Stimulated activated CD4-positive, alpha-beta T cell treated with anti-CD3 and anti-CD28 coated beads, Interleukin-4, amount 100 ng/mL, for 24 hours (primary cell): ENCODE data around the gene RIOK3.
"Not testable (repeated sequence)": the region's sequence is repeated elsewhere in the genome, so short reads cannot be mapped to it uniquely, and the experiment has no call there.

Source experiments
- DNase-seq: peaks from one replicate; pipeline ENCODE4 v3.0.0-alpha.2; 2020

RIOK3 gene, protein sequence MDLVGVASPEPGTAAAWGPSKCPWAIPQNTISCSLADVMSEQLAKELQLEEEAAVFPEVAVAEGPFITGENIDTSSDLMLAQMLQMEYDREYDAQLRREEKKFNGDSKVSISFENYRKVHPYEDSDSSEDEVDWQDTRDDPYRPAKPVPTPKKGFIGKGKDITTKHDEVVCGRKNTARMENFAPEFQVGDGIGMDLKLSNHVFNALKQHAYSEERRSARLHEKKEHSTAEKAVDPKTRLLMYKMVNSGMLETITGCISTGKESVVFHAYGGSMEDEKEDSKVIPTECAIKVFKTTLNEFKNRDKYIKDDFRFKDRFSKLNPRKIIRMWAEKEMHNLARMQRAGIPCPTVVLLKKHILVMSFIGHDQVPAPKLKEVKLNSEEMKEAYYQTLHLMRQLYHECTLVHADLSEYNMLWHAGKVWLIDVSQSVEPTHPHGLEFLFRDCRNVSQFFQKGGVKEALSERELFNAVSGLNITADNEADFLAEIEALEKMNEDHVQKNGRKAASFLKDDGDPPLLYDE

DNA sequence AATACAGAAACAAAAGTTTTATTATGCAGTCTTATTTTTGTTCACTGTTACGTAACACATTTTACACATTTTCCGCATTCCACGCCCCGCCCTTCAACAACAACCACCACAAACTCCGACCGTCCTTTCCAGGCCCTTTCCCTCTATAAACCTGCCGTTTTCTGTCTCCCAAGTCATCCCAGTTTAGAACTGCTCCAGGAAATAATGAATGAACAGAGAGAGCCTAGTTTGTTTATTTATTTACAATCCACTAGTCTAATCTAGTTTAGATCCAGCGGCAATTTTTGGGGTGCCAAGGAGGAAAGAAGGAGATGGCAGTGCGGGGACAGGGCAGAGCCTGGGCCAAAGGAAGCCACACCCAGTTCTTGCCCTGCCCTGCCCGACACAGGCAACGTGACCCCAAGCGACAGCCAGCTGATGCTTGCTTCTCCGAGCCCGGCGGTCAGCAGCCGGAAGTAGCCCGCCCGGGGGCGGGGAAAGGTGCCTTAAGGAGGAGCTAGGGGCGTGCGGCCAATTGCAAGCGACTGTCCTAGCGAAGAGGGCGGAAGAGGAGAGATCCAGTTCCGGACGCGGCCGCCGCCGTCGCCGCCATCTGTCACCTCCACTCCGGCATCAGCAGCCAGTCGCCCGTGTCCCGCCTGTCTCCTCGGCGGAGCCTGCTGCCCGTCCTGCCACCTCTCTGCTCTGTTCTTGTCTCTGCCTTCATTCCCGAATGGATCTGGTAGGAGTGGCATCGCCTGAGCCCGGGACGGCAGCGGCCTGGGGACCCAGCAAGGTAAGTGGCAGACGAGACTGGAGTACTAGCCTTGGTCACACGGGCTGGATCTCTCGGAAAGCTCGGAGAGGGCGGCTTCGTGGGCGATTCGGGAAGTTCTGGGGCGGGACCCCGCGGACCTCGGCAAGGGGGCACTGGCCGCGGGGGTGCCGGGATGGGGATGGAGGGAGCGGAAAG, at the start of gene RIOK3:
Gene RIOK3 (plus strand): TSS at position 560 of the 952 bp plus-strand sequence. CDS start 153 bp downstream, at position 713.
- DNase-seq: peak; percentile 92

DNA sequence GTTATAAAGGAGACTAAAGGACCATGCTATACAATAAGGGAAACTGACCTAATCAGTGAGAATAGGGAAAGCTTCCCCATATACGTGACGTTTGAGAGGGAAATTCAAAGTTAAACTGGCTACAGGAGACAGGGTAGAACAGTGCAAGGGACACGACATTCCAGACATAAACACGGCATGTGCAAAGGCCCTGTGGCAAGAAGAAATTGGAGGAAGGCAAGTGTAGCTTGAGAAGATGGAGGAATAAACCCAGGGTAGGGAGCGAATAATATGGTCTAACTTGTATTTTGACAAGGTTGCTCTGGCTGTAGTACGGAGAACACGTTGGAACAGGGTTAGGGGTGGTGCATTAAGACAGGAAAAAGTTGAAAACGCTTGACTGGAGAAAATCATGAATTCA, 49.8 kb upstream of the RIOK3 start:
- DNase-seq: no peak

DNA sequence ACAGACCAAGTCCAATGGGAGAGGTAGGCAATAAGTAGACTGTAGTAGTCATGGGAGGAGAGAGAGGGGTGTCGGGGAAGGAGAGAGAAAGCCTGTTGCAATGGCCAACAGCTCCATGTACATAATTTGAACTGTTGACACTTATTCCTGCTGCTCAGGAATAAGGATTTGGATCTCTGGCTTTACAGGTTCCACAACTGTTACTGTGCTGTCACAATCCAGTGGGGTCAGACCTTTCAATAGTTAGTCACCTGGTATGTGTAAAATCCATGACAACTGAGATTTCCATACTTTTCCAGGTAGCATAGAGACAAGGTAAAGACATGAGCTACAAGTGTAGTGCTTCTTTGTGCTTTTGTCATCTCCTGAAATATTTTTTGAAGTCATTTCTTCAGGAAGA, 47.5 kb upstream of the RIOK3 start:
- no peak for DNase-seq

DNA sequence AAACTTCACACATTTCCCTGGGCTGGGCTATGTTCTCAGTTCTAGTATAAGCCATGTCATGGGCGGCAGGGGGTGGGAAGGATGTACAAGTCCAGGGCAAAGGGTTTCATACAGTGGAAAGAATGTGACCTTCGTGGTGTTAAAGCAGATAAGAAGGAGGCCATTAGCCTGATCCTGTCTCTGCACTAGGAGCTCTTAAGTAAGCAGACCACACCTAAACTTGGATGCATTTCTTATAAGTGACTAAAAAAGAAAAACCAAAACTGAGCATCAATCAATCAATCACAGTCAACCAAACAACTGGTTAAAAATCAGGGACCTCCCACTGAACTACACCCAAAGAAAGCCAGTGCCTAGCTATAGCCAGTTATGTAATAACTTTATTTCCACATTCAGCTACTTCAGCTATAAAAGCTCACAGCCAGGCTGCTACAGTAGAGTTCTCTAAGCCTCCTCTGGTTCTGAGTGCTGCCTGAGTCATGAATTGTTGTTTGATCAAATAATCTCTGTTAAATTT, 46.8 kb upstream of the RIOK3 start:
- no peak for DNase-seq

DNA sequence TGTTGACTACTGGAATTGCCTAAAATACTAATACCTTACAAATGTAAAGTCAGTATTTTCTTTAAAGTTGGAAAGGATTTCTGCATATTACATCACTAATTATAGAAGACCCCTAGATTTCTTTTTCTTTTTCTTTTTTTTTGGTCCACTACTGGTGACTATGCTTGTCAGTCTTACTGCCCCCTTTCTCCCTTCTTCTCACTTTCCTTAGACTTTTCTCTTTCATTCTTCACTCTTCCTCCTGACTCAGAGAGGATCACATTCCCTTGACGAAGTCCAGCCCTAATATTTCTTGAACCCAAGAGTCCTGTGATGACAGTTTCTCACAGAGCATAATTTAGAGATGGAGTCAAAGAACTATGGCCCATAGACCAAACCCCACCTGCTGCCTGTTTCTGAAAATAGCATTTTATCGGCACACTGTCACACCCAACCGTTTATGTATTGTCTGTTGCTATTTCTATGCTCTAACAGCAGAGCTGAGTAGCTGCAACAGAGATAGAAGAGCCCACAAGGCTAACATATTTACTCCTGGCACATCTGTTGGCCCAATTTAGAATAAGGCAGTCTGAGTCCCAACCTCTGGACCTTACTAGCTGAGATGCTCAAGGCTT, 40.6 kb upstream of the RIOK3 start:
- DNase-seq: no peak

DNA sequence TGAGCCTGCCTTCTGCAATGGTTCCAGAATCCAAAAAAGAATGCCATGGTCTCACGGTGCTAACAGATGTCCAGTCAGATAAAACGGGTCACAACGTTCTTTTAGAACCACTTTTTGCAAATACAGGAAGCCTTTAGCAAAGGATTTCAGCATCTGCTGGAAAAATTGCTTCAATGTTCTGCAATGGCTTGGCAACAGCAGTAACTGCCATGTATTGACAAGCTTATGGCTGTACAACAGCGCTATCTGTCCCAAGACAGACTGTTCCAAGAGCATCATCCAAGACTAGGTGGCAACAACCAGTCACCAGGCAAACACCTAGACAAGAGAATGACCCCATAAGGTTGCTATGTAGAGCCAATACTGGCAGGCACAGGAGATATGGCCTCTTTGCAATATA, 37.6 kb upstream of the RIOK3 start:
- DNase-seq: no peak

DNA sequence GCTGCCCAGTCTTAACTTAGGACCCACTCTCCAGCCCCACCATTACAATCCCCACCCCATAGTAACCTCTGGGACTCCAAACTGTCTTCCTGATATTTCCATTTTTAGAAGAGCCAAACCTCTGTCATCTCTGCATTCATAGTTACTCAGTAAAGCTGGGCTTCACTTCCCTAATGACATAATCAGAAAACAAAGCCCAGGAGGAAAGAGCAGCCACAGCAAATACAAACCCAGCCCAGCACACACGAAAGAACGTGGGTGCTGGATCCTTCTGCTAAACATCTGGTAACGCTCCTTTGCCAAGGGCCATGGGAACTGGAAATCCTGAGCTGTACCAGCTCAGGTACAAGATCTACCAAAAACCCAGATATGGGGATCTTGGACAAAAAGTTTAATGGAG, 36.8 kb upstream of the RIOK3 start:
- no peak for DNase-seq

DNA sequence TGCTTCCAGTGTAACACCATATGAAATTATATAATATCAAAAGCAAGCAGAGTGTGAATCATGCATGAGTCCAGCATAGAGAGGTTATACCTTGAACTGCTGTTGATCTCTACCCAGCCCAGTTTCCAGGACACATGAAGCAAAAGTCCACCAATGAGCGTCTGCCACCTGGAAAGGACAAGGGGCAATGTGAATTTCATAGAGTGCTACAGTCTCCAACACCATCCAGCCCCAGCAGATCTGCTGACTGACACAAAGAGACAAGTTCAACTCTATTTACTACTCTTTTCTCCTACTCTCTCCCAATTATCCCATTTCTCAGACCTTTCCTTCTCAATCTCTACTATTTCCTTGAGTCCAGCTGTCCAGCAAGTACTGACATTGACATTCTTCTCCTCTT, 31.8 kb upstream of the RIOK3 start:
- no peak for DNase-seq

DNA sequence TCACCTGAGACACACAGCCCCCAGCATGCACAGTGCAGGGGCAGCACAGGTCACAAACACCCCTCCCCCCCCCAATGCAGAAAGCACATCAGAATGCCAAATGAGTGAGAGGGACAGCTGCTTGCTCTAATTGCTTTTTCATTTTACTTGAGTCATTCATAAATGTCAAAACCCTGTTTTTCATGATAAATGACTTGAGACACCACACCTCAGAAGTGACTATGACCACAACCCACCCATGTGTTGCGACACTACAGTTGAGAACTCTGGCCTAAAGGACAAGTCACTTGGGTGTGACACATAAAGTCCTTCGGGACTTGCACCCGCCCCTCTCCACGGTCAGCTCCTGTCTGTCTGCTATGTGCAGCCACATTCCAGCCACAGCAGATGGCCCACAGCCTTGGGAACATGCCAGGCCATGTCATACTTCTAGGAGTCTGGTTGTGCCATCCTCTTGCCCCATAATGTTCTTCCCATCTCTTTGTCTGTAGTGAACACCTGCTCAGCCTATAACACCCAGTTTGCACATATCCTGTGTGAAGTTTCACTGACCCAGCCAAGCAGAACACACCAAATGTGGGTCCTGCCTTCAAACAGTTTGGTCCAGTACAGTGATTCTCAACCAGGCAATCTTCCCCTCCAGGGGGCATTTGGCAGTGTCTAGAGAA, 30.2 kb upstream of the RIOK3 start:
- DNase-seq: no peak

DNA sequence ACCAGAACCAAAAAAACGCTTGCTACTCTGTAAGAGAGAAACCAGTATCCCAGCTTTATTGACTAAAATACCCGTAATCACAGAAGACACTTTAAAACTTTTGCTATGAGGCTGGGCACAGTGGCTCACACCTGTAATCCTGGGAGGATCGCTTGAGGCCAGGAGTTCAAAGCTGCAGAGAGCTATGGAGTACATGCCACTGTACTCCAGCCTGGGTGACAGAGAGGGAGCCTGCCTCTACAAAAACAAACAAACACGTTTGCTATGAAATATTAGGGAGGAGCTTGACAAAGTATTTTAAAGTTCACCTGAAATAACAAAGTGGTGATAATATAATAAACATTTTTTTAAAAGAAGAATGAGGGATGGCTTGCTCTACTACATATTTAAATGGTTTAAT, 28.5 kb upstream of the RIOK3 start:
- no peak for DNase-seq

DNA sequence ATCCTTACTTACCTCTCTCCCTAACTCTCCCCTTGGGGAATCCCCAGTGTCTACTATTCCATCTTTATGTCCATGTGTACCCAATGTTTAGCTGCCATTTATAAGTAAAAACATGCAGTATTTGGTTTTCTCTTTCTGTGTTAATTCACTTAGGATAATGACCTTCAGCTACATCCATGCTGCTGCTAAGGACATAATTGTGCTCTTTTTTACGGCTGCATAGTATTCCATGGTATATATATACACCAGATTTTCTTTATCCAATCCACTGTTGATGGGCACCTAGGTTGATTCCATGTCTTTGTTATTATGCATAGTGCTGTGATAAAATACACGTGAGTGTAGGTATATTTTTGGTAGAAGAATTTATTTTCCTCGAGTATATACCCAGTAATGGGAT, 24.3 kb upstream of the RIOK3 start:
- DNase-seq: no peak

DNA sequence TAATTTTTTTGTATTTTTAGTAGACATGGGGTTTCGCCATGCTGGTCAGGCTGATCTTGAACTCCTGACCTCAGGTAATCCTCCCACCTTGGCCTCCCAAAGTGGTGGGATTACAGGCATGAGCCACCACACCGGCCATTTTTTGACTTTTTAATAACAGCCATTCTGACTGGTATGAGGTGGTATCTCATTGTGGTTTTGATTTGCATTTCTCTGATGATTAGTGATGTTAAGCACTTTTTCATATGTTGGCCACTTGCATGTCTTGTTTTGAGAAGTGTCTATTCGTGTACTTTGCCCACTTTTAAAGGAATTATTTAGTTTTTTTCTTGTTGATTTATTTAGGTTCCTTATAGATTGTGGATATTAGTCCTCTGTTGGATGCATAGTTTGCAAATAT, 23.5 kb upstream of the RIOK3 start:
- DNase-seq: not testable (repeated sequence)

DNA sequence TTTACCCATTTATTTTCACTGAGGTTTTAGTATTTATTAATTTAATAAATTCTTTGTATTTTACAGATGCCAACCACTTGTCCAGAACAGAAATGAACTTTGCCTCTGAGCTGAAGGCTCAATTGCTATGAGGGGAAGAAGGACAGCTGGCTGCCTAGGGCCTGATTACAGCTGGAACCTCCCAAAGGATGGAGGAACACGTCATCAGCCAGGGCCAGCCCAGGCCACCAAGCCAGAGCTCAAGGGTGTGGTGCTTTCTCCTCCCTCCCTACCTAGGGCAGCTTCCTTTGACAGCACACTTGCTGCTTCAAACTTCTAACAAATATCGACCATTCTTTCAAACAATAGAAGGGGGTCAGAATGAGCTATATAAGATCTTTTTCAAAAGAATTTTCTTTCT, 19.7 kb upstream of the RIOK3 start:
- no peak for DNase-seq

DNA sequence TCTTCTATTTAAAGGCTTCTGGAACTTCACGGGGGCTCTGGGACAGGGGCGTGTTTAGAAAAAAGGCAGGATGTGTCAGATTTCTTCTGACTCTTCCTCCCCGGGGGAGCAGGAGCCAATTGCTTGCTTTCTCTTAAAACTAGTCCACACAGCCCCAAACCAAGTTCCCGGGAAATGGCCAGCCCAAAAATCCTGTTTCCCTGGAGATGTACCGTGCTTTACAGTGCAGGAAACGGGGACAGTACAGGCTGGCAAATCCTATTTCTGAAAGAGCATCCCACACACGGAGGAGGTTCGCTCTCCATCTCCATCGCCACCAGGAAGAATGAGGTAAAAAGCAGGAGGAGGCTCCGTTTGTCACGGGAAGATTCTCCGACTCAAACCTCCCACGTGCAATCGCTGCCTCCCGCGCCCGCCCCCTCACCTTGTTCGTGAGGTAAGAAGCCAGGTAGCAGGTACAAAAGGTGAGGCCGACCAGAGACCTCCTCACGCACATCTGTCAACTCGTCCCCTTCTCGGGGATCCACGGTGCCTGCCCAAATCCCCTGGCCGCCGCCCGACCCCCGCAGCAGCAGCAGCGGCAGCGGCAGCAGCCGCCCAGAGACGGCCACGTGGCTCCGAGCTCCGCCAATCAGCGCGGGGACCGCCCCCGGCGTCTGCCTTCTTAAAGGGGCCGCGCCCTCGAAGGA, 15.6 kb upstream of the RIOK3 start:
- DNase-seq: peak; percentile 83

DNA sequence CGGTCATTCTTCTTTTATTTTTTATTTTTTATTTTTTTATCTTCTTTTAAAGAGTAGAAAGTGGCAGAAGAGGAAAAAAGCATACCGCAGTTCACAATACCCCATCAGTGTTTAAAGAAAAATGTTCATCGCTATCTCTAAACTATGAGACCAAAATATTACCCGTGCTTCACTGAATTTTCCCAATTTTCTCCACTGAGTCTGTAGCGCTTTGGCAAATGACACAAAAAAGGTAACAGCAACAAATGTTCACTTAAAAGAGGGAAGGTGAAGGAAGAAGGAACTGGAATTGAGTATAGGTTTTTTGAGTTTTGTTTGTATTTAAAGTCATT, 15.1 kb upstream of the RIOK3 start:
- DNase-seq: no peak

DNA sequence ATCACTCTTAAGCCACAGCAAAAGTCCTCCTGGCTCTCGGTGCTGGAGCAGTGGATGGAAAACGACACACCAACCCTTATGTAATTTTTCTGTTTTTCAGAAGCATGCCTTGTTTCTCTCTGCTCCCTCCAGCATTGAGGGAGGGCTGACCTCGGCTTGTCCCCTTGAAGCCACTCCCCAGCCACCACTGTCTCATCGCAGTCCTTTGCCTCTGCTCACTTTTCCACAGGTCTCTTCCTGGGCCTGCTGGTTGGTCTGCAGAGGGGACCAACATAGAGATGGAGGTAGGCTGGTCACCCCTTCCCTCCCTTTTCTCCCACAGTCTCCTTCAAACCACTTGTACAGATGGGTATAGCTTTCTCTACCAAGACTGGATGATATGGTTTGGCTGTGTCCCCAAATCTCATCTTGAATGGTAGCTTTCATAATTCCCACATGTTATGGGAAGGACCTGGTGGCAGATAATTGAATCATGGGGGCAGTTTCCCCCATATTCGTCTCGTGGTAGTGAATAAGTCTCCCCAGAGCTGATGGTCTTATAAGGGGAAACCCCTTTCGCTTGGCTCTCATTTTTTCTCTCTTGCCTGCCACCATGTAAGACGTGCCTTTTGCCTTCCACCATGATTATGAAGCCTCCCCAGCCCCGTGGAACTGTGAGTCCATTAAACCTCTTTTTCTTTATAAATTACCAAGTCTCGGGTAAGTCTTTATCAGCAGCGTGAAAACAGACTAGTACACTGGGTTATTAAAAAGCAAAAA, 14.3 kb upstream of the RIOK3 start:
- no peak for DNase-seq

DNA sequence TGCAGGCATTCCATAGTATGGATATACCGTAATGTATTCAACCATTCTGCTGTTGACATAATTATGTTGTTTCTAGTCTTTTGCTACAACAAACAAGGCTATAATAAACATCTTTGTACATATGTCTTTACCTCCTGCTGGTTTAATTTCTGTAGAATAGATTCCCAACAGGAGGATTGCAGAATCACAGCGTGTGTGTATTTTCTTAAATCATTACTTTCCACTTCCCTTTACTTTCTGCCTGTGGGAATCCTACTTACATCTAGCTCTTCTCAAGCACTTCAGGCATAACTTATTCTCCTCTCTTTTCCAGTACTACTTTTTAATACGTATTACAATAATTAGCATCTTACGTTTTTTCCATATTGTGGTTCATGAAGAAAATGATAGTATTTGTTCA, 13.0 kb upstream of the RIOK3 start:
- DNase-seq: no peak

DNA sequence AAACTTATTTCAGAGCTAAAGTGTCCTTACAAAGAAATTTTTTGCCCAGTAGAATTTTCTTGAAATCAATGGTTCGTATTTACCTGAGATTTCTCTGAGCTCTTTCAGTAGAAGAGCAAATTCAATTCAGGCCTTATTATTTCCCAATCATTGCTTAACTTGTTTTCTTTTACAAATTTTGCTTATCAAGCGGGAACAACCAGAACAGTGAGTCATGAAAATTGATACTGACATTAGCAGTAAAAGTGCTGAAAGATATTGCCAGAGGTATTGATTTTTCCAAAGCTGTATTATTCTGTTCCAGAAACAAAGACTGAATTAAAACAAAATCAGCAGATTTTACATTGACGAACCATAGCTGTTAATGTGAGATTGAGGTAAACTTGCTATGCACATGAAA, 10.1 kb upstream of the RIOK3 start:
- no peak for DNase-seq

DNA sequence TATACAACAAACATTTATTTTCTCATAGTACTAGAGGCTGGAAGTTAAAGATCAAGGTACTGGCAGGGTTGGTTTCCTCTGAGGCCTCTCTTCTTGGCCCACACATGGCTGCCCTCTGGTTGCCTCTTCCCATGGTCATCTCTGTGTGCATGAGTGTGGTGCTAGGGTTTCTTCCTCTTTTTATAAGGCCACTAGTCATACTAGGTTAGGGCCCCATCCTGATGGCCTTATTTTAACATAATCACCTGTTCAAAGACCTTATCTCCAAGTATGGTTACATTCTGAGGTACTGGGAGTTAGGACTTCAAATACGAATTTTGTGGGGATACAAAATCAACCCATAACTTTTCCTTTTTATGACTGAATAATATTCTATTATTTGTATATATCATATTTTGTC, 4.8 kb upstream of the RIOK3 start:
- DNase-seq: no peak

DNA sequence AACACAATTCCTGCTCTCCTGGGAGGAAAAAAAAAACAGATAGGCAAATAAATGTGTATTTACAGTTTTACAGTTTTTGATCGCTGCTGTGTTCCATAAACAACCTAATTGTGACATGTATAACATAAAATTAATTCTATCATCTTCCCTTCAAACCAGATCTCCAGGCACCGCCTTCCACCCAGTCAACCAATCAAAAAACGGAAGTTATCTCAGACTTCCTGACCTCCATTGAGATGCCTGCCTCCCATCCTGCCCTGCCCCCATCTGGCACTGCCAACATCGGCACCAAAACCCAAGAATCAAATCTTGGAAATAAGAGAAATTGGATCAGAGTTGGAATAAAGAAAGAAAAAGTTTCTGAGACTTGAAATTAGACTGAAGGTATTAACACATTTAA, 3.1 kb upstream of the RIOK3 start:
- DNase-seq: no peak

DNA sequence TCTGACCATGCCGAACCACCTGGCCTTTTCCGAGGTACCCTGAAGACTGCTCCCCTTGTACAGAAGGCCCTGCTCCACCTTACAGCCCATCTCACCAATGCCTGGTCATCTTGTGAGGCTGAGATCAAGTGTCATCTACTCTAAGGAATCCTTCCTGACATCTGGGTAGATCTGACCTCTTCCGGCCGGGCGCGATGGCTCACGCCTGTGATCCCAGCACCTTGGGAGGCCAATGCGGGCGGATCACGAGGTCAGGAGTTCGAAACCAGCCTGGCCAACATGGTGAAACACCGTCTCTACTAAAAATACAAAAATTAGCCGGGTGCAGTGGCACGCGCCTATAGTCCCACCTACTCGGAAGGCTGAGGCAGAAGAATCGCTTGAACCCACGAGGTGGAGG, 2.1 kb upstream of the RIOK3 start:
- no peak for DNase-seq
